Caco-2 (cell line): ENCODE results near the gene SLC17A5. TPM values are rescaled to one million over a fixed set of nuclear protein-coding genes. Genes with fewer than 3 reads are reported as not detected.
"Not testable (repeated sequence)": the region's sequence is repeated elsewhere in the genome, so short reads cannot be mapped to it uniquely, and the experiment has no call there.

Source experiments
- BruUV-seq: library from RNA; stranded (reverse); fragments of 400-500 nt; replicated peaks from 2 replicates; lab custom pipeline; 2021; lab: Mats Ljungman, UMichigan
- CTCF ChIA-PET: fragments of 300-600 bp; sonication (Branson Sonifier 250); formaldehyde crosslinking; loops from one replicate; lab custom pipeline; 2022; ENCODE audit warnings: antibody characterized with exemption; lab: Charles Lee
- POLR2A ChIA-PET: fragments of 300-600 bp; sonication (Branson Sonifier 250); formaldehyde crosslinking; loops from one replicate; lab custom pipeline; 2022; ENCODE audit warnings: antibody characterized with exemption; lab: Charles Lee
- DNase-seq, 2 experiments: peaks; one replicate each; pipeline versions ENCODE4 v3.0.0 to v3.0.0-alpha.2; 2020 to 2022
- H3K27me3 ChIP-seq: replicated peaks from 2 replicates; pipeline ENCODE4 v1.6.0; 2011; ENCODE audit warnings: low read length; ENCODE audit not compliant: control insufficient read depth, insufficient read depth
- H3K36me3 ChIP-seq: 2 replicates; pipeline ENCODE4 v1.5.1; 2011; ENCODE audit warnings: low read length; ENCODE audit not compliant: control insufficient read depth, insufficient read depth
- H3K4me1 ChIP-seq: fragments of 250-450 bp; sonication (Bioruptor Pico); 2 replicates; pipeline ENCODE4 v1.5.1; 2020; ENCODE audit warnings: mild to moderate bottlenecking
- H3K4me3 ChIP-seq: 2 replicates; pipeline ENCODE4 v1.5.1; 2011; ENCODE audit warnings: low read depth, mild to moderate bottlenecking, control low read depth, low read length
- H3K9me3 ChIP-seq: fragments of 250-450 bp; sonication (Bioruptor Pico); 2 replicates; pipeline ENCODE4 v1.5.1; 2020; ENCODE audit warnings: mild to moderate bottlenecking, moderate library complexity
- H3K27ac Mint-ChIP-seq: one replicate; pipeline ENCODE4 v1.8.0; 2022; ENCODE audit warnings: mixed read lengths; ENCODE audit not compliant: unreplicated experiment
- H3K27me3 Mint-ChIP-seq: one replicate; pipeline ENCODE4 v1.8.0; 2022; ENCODE audit warnings: mixed read lengths; ENCODE audit not compliant: insufficient read depth, unreplicated experiment
- H3K36me3 Mint-ChIP-seq: one replicate; pipeline ENCODE4 v1.8.0; 2022; ENCODE audit warnings: mild to moderate bottlenecking, mixed read lengths; ENCODE audit not compliant: insufficient read depth, unreplicated experiment
- H3K4me1 Mint-ChIP-seq: one replicate; pipeline ENCODE4 v1.8.0; 2022; ENCODE audit warnings: low read depth, mixed read lengths; ENCODE audit not compliant: unreplicated experiment
- H3K4me3 Mint-ChIP-seq: one replicate; pipeline ENCODE4 v1.8.0; 2022; ENCODE audit warnings: mild to moderate bottlenecking, moderate library complexity, mixed read lengths; ENCODE audit not compliant: unreplicated experiment
- H3K9me3 Mint-ChIP-seq: one replicate; pipeline ENCODE4 v1.8.0; 2022; ENCODE audit warnings: mixed read lengths; ENCODE audit not compliant: unreplicated experiment
- CTCF ChIP-seq, 2 experiments: fragments of 200-600 bp in 1 of 2; IDR thresholded peaks; 1 replicate in 1 of 2; 2 replicates in 1 of 2; pipeline versions ENCODE4 v1.5.1 to v1.8.0; 2011 to 2022; ENCODE audit warnings: antibody characterized with exemption in 1 of 2, control low read depth in 1 of 2, inconsistent platforms in 1 of 2, low read depth in 1 of 2, low read length in 1 of 2, mild to moderate bottlenecking in 1 of 2, moderate library complexity in 1 of 2; ENCODE audit not compliant: insufficient read depth in 1 of 2, severe bottlenecking in 1 of 2, unreplicated experiment in 1 of 2
- intact Hi-C: fragments of 100-400 bp; cut with micrococcal nuclease; formaldehyde crosslinking; loops from one replicate; pipeline ENCODE4 v1.10.0; 2022; ENCODE audit not compliant: unreplicated experiment
- total RNA-seq: library from RNA; stranded (reverse); gene quantifications from 2 replicates; pipeline ENCODE4 v1.2.3, GENCODE V29; 2022

Gene SLC17A5
- total RNA-seq, 1 experiment from 2014 or later = 13.0 TPM

- CTCF ChIA-PET = interaction anchor here (0.5 kb wide), 1 partner anchor 1769 kb away, joined by 3 read pairs; no protein-coding TSS in a partner anchor
- no TSS peak for BruUV-seq
These were observed 21.9 kb downstream of the SLC17A5 start for GRCh38 chr6:73631849-73632248.

GRCh38 chr6:73630401-73630800, 23.4 kb downstream of the SLC17A5 start:
- BruUV-seq = no TSS peak
- H3K9me3 ChIP-seq = no peaks in the 10 kb centered on the region
- H3K36me3 Mint-ChIP-seq = peaks cover 8% of the 10 kb centered on the region
- no peaks in the 10 kb centered on the region for H3K27me3 ChIP-seq
- H3K27ac Mint-ChIP-seq = no peak overlapping the region
- H3K36me3 ChIP-seq = no peaks in the 10 kb centered on the region
- H3K4me1 Mint-ChIP-seq = no peaks in the 10 kb centered on the region
- H3K4me3 Mint-ChIP-seq = no peak overlapping the region
- H3K4me1 ChIP-seq = no peaks in the 10 kb centered on the region
- no peak overlapping the region for H3K4me3 ChIP-seq
- CTCF ChIA-PET = no interaction called here
- TF ChIP-seq CTCF (IDR thresholded peaks at IDR 0.05; ENCODE audit: insufficient read depth in 1 of 2, low read depth in 1 of 2, low read length in 1 of 2, severe bottlenecking in 1 of 2, unreplicated experiment in 1 of 2) = no peak
- H3K27me3 Mint-ChIP-seq = no peaks in the 10 kb centered on the region
- DNase-seq = no peak
- intact Hi-C loops = no loop called here
- no peaks in the 10 kb centered on the region for H3K9me3 Mint-ChIP-seq
- POLR2A ChIA-PET = no interaction called here

More at GRCh38 chr6:73631849-73632248, 21.9 kb downstream of the SLC17A5 start:
- intact Hi-C loops = no loop called here
- H3K36me3 ChIP-seq = no peaks in the 10 kb centered on the region
- H3K4me1 ChIP-seq = no peaks in the 10 kb centered on the region
- H3K27me3 Mint-ChIP-seq = no peaks in the 10 kb centered on the region
- no peak overlapping the region for H3K27ac Mint-ChIP-seq
- H3K9me3 ChIP-seq = no peaks in the 10 kb centered on the region
- TF ChIP-seq CTCF (IDR thresholded peaks at IDR 0.05; ENCODE audit: insufficient read depth in 1 of 2, low read depth in 1 of 2, low read length in 1 of 2, severe bottlenecking in 1 of 2, unreplicated experiment in 1 of 2) = no peak
- DNase-seq = no peak
- H3K4me1 Mint-ChIP-seq = no peaks in the 10 kb centered on the region
- H3K4me3 Mint-ChIP-seq = no peak overlapping the region
- no peak overlapping the region for H3K4me3 ChIP-seq
- no peaks in the 10 kb centered on the region for H3K27me3 ChIP-seq
- H3K9me3 Mint-ChIP-seq = no peaks in the 10 kb centered on the region
- peaks cover 8% of the 10 kb centered on the region for H3K36me3 Mint-ChIP-seq
- POLR2A ChIA-PET = no interaction called here

GRCh38 chr6:73624896-73625295, 28.9 kb downstream of the SLC17A5 start:
- no peak overlapping the region for H3K4me3 Mint-ChIP-seq
- Histone ChIP-seq H3K4me3 (no peak overlapping the region), H3K27me3 (no peaks in the 10 kb centered on the region), H3K36me3 (no peaks in the 10 kb centered on the region), H3K9me3 (no peaks in the 10 kb centered on the region), H3K4me1 (no peaks in the 10 kb centered on the region)
- no TSS peak for BruUV-seq
- CTCF ChIA-PET = no interaction called here
- intact Hi-C loops = no loop called here
- no peak overlapping the region for H3K27ac Mint-ChIP-seq
- no peak for DNase-seq
- TF ChIP-seq CTCF (IDR thresholded peaks at IDR 0.05; ENCODE audit: insufficient read depth in 1 of 2, low read depth in 1 of 2, low read length in 1 of 2, severe bottlenecking in 1 of 2, unreplicated experiment in 1 of 2) = no peak
- no peaks in the 10 kb centered on the region for H3K9me3 Mint-ChIP-seq
- no peaks in the 10 kb centered on the region for H3K27me3 Mint-ChIP-seq
- POLR2A ChIA-PET = no interaction called here
- H3K36me3 Mint-ChIP-seq = peaks cover 8% of the 10 kb centered on the region
- no peaks in the 10 kb centered on the region for H3K4me1 Mint-ChIP-seq

GRCh38 chr6:73623480-73623879, 30.3 kb downstream of the SLC17A5 start:
- not testable (repeated sequence) for H3K4me1 Mint-ChIP-seq

GRCh38 chr6:73618082-73618481, 35.7 kb downstream of the SLC17A5 start:
- BruUV-seq, H3K27ac Mint-ChIP-seq, H3K36me3 Mint-ChIP-seq, POLR2A ChIA-PET, intact Hi-C loops, H3K4me3 ChIP-seq, H3K36me3 ChIP-seq, CTCF ChIA-PET, H3K4me1 ChIP-seq, H3K27me3 Mint-ChIP-seq, H3K27me3 ChIP-seq, H3K4me3 Mint-ChIP-seq, DNase-seq, H3K4me1 Mint-ChIP-seq, H3K9me3 ChIP-seq, H3K9me3 Mint-ChIP-seq: not testable (repeated sequence)

More at GRCh38 chr6:73623480-73623879, 30.3 kb downstream of the SLC17A5 start:
- CTCF ChIA-PET, H3K4me3 Mint-ChIP-seq, DNase-seq, H3K36me3 Mint-ChIP-seq, H3K27me3 ChIP-seq, BruUV-seq, POLR2A ChIA-PET, H3K27me3 Mint-ChIP-seq, H3K9me3 ChIP-seq, H3K36me3 ChIP-seq, intact Hi-C loops, H3K4me3 ChIP-seq, H3K27ac Mint-ChIP-seq, H3K4me1 ChIP-seq, H3K9me3 Mint-ChIP-seq: not testable (repeated sequence)
